BLaER1 (cell line): Measurements from ENCODE around the gene AUTS2.

Experiments
- H3K27ac ChIP-seq: shearing (Covaris generic); formaldehyde crosslinking; 2 replicates; pipeline ENCODE4 v1.8.1; 2022
- H3K27me3 ChIP-seq: shearing (Covaris generic); formaldehyde crosslinking; 2 replicates; pipeline ENCODE4 v1.8.1; 2022
- H3K36me3 ChIP-seq: shearing (Covaris generic); formaldehyde crosslinking; 2 replicates; pipeline ENCODE4 v1.8.1; 2022
- H3K4me1 ChIP-seq: shearing (Covaris generic); formaldehyde crosslinking; 2 replicates; pipeline ENCODE4 v1.8.1; 2022
- H3K4me2 ChIP-seq: shearing (Covaris generic); formaldehyde crosslinking; 2 replicates; pipeline ENCODE4 v1.8.1; 2022
- H3K4me3 ChIP-seq: shearing (Covaris generic); formaldehyde crosslinking; 2 replicates; pipeline ENCODE4 v1.8.1; 2022
- H3K9ac ChIP-seq: shearing (Covaris generic); formaldehyde crosslinking; 2 replicates; pipeline ENCODE4 v1.8.1; 2022
- H3K9me3 ChIP-seq: shearing (Covaris generic); formaldehyde crosslinking; 2 replicates; pipeline ENCODE4 v1.8.1; 2022
- H4K20me1 ChIP-seq: shearing (Covaris generic); formaldehyde crosslinking; 2 replicates; pipeline ENCODE4 v1.8.1; 2022
- Cebpa-rat ChIP-seq: shearing (Covaris generic); IDR thresholded peaks from 2 replicates; pipeline ENCODE4 v1.8.1; 2022

AUTS2 gene

GRCh38 chr7:69652947-69653701 lies 54.8 kb downstream of the AUTS2 start:
- peaks cover 100% of the 10 kb centered on the region for H4K20me1 ChIP-seq

GRCh38 chr7:69653806-69654205 lies 55.5 kb downstream of the AUTS2 start:
- H3K4me1 ChIP-seq = peaks cover 66% of the 10 kb centered on the region
- peaks cover 100% of the 10 kb centered on the region for H4K20me1 ChIP-seq
- H3K4me2 ChIP-seq = peak overlapping the region; percentile 60; the same call in 1 of the 2 replicates
- no peak overlapping the region for H3K4me3 ChIP-seq
- H3K9me3 ChIP-seq = no peaks in the 10 kb centered on the region
- TF ChIP-seq Cebpa-rat = no peak
- peak overlapping the region; percentile 23; the same call in 1 of the 2 replicates for H3K27ac ChIP-seq
- H3K27me3 ChIP-seq = no peaks in the 10 kb centered on the region
- H3K36me3 ChIP-seq = no peaks in the 10 kb centered on the region
- H3K9ac ChIP-seq = no peak overlapping the region

More at GRCh38 chr7:69652947-69653701, 54.8 kb downstream of the AUTS2 start:
- no peaks in the 10 kb centered on the region for H3K9me3 ChIP-seq
- H3K36me3 ChIP-seq = no peaks in the 10 kb centered on the region
- peaks cover 73% of the 10 kb centered on the region for H3K4me1 ChIP-seq
- TF ChIP-seq Cebpa-rat = no peak
- H3K4me3 ChIP-seq = no peak overlapping the region
- no peak overlapping the region for H3K9ac ChIP-seq
- H3K4me2 ChIP-seq = peak overlapping the region; percentile 60; the same call in 1 of the 2 replicates
- H3K27me3 ChIP-seq = no peaks in the 10 kb centered on the region
- no peak overlapping the region for H3K27ac ChIP-seq

- Histone ChIP-seq H3K4me3 (no peak overlapping the region), H3K36me3 (no peaks in the 10 kb centered on the region), H4K20me1 (peaks cover 100% of the 10 kb centered on the region), H3K9ac (no peak overlapping the region), H3K4me1 (peaks cover 61% of the 10 kb centered on the region), H3K27ac (peak overlapping the region; percentile 23; the same call in 1 of the 2 replicates), H3K9me3 (no peaks in the 10 kb centered on the region), H3K4me2 (peak overlapping the region; percentile 60), H3K27me3 (no peaks in the 10 kb centered on the region)
- peak; percentile 63; the same call in 1 of the 2 replicates for TF ChIP-seq Cebpa-rat
Measured at GRCh38 chr7:69654381-69654780, 56.1 kb downstream of the AUTS2 start.

GRCh38 chr7:69654849-69655707 lies 56.8 kb downstream of the AUTS2 start:
- H4K20me1 ChIP-seq = peaks cover 100% of the 10 kb centered on the region
- peaks cover 57% of the 10 kb centered on the region for H3K4me1 ChIP-seq
- peak overlapping the region; percentile 60 for H3K4me2 ChIP-seq
- H3K27me3 ChIP-seq = no peaks in the 10 kb centered on the region
- no peak overlapping the region for H3K27ac ChIP-seq
- H3K36me3 ChIP-seq = no peaks in the 10 kb centered on the region; the same call in 1 of the 2 replicates
- H3K9ac ChIP-seq = no peak overlapping the region
- H3K4me3 ChIP-seq = no peak overlapping the region
- no peak for TF ChIP-seq Cebpa-rat
- no peaks in the 10 kb centered on the region for H3K9me3 ChIP-seq

GRCh38 chr7:69656077-69656476 lies 57.8 kb downstream of the AUTS2 start:
- H4K20me1 ChIP-seq = peaks cover 100% of the 10 kb centered on the region
- TF ChIP-seq Cebpa-rat = no peak
- no peak overlapping the region for H3K27ac ChIP-seq
- H3K4me2 ChIP-seq = peak overlapping the region; percentile 60
- no peak overlapping the region for H3K9ac ChIP-seq
- no peaks in the 10 kb centered on the region for H3K27me3 ChIP-seq
- H3K4me1 ChIP-seq = peaks cover 56% of the 10 kb centered on the region
- H3K4me3 ChIP-seq = no peak overlapping the region
- no peaks in the 10 kb centered on the region; the same call in 1 of the 2 replicates for H3K36me3 ChIP-seq
- no peaks in the 10 kb centered on the region for H3K9me3 ChIP-seq

- no peaks in the 10 kb centered on the region; the same call in 1 of the 2 replicates for H3K36me3 ChIP-seq
- peaks cover 100% of the 10 kb centered on the region for H4K20me1 ChIP-seq
- no peak overlapping the region for H3K9ac ChIP-seq
- no peak for TF ChIP-seq Cebpa-rat
- H3K27me3 ChIP-seq = no peaks in the 10 kb centered on the region
- H3K9me3 ChIP-seq = no peaks in the 10 kb centered on the region
- no peak overlapping the region for H3K4me3 ChIP-seq
- no peak overlapping the region for H3K27ac ChIP-seq
- H3K4me2 ChIP-seq = no peak overlapping the region
- peaks cover 60% of the 10 kb centered on the region for H3K4me1 ChIP-seq
Measured at GRCh38 chr7:69656890-69657289, 58.6 kb downstream of the AUTS2 start.

- H3K36me3 ChIP-seq = no peaks in the 10 kb centered on the region; the same call in 1 of the 2 replicates
- no peaks in the 10 kb centered on the region for H3K9me3 ChIP-seq
- peaks cover 100% of the 10 kb centered on the region for H4K20me1 ChIP-seq
- TF ChIP-seq Cebpa-rat = no peak
- H3K27ac ChIP-seq = no peak overlapping the region
- no peak overlapping the region for H3K4me3 ChIP-seq
- H3K4me1 ChIP-seq = peaks cover 58% of the 10 kb centered on the region
- H3K27me3 ChIP-seq = no peaks in the 10 kb centered on the region
- H3K9ac ChIP-seq = no peak overlapping the region
- no peak overlapping the region for H3K4me2 ChIP-seq
Measured at GRCh38 chr7:69657331-69657730, 59.1 kb downstream of the AUTS2 start.

- no peak overlapping the region for H3K4me2 ChIP-seq
- H3K4me1 ChIP-seq = peaks cover 51% of the 10 kb centered on the region
- TF ChIP-seq Cebpa-rat = no peak
- no peaks in the 10 kb centered on the region for H3K9me3 ChIP-seq
- no peaks in the 10 kb centered on the region; the same call in 1 of the 2 replicates for H3K36me3 ChIP-seq
- no peak overlapping the region for H3K9ac ChIP-seq
- H3K27me3 ChIP-seq = no peaks in the 10 kb centered on the region
- H3K4me3 ChIP-seq = no peak overlapping the region
- no peak overlapping the region for H3K27ac ChIP-seq
- peaks cover 100% of the 10 kb centered on the region for H4K20me1 ChIP-seq
Measured at GRCh38 chr7:69657985-69658384, 59.7 kb downstream of the AUTS2 start.

GRCh38 chr7:69659983-69660382 lies 61.7 kb downstream of the AUTS2 start:
- peaks cover 100% of the 10 kb centered on the region for H4K20me1 ChIP-seq
- H3K27ac ChIP-seq = no peak overlapping the region
- H3K9ac ChIP-seq = no peak overlapping the region
- H3K4me1 ChIP-seq = peaks cover 45% of the 10 kb centered on the region
- H3K27me3 ChIP-seq = no peaks in the 10 kb centered on the region
- H3K9me3 ChIP-seq = no peaks in the 10 kb centered on the region
- H3K36me3 ChIP-seq = no peaks in the 10 kb centered on the region; the same call in 1 of the 2 replicates
- no peak overlapping the region for H3K4me3 ChIP-seq
- H3K4me2 ChIP-seq = no peak overlapping the region
- no peak for TF ChIP-seq Cebpa-rat
